ENCODE results near the gene NPPC.

NPPC gene

GRCh38 chr2:231935207-231935524 is 9.0 kb upstream of the NPPC start:
- TF ChIP-seq CTCF (conservative IDR thresholded peaks at IDR 0.05): no peak
- TF ChIP-seq ZFX (IDR thresholded peaks at IDR 0.05): no peak
- H3K27ac ChIP-seq: no peak overlapping the region

- no peak overlapping the region for H3K27ac ChIP-seq
- TF ChIP-seq CTCF (conservative IDR thresholded peaks at IDR 0.05): no peak
- no peak for TF ChIP-seq ZFX (IDR thresholded peaks at IDR 0.05)
These were observed 8.4 kb upstream of the NPPC start for GRCh38 chr2:231934441-231935206.

GRCh38 chr2:231933916-231934401 is 7.8 kb upstream of the NPPC start:
- no peak for TF ChIP-seq CTCF (conservative IDR thresholded peaks at IDR 0.05)
- no peak for TF ChIP-seq ZFX (IDR thresholded peaks at IDR 0.05)
- no peak overlapping the region for H3K27ac ChIP-seq

GRCh38 chr2:231932985-231933915 is 7.1 kb upstream of the NPPC start:
- TF ChIP-seq ZFX (IDR thresholded peaks at IDR 0.05): no peak
- no peak for TF ChIP-seq CTCF (conservative IDR thresholded peaks at IDR 0.05)
- H3K27ac ChIP-seq: no peak overlapping the region

- TF ChIP-seq ZFX (IDR thresholded peaks at IDR 0.05) (no peak), CTCF (conservative IDR thresholded peaks at IDR 0.05) (no peak)
- no peak overlapping the region for H3K27ac ChIP-seq
These were observed 6.4 kb upstream of the NPPC start for GRCh38 chr2:231932711-231932970.

- no peak for TF ChIP-seq ZFX (IDR thresholded peaks at IDR 0.05)
- TF ChIP-seq CTCF (conservative IDR thresholded peaks at IDR 0.05): no peak
- no peak overlapping the region for H3K27ac ChIP-seq
These were observed 5.3 kb upstream of the NPPC start for GRCh38 chr2:231931481-231931915.

All from C4-2B (cell line).